Esophagus muscularis mucosa (tissue), 4 donors: ENCODE data around the gene OLIG3. TPM values are rescaled to one million over a fixed set of nuclear protein-coding genes. Genes with fewer than 3 reads are reported as not detected.

ENCODE experiments used
- DNase-seq: peaks from one replicate; pipeline ENCODE4 v3.0.0-alpha.2; 2017; ENCODE audit errors: extremely low spot score
- H3K27ac ChIP-seq, 4 donors: fragments of 200-600 bp; sonication (generic); replicated peaks in 1 of 4; 1 replicate in 3 of 4; 2 replicates in 1 of 4; pipeline ENCODE4 v1.5.1; 2016 to 2019; ENCODE audit warnings: mild to moderate bottlenecking in 1 of 4
- H3K27me3 ChIP-seq, 4 donors: fragments of 200-600 bp; sonication (generic); one replicate each; pipeline versions ENCODE4 v1.5.1 to v1.6.0; 2016 to 2019
- H3K36me3 ChIP-seq, 4 donors: fragments of 200-600 bp; sonication (generic); one replicate each; pipeline ENCODE4 v1.5.1; 2016 to 2019
- H3K4me1 ChIP-seq, 4 donors: fragments of 200-600 bp; sonication (generic); one replicate each; pipeline ENCODE4 v1.5.1; 2016 to 2019
- H3K4me3 ChIP-seq, 4 donors: fragments of 200-600 bp; sonication (generic); 1 replicate in 2 of 4; 2 replicates in 2 of 4; pipeline ENCODE4 v1.5.1; 2016 to 2019; ENCODE audit warnings: mild to moderate bottlenecking in 4 of 4, moderate library complexity in 1 of 4
- H3K9me3 ChIP-seq, 4 donors: fragments of 200-600 bp; sonication (generic); 1 replicate in 3 of 4; 2 replicates in 1 of 4; pipeline ENCODE4 v1.5.1; 2016 to 2019
- EP300 ChIP-seq: sonication (generic); formaldehyde crosslinking; IDR thresholded peaks from one replicate; pipeline ENCODE4 v1.6.1; 2017; ENCODE audit warnings: antibody characterized with exemption
- POLR2A ChIP-seq: fragments of 450-650 bp; IDR thresholded peaks from one replicate; pipeline ENCODE4 v1.6.1; 2017; ENCODE audit warnings: antibody characterized with exemption, moderate library complexity, mild to moderate bottlenecking, low read depth
- POLR2AphosphoS5 ChIP-seq, 2 donors: sonication (generic); formaldehyde crosslinking; IDR thresholded peaks; one replicate each; pipeline ENCODE4 v1.6.1; 2017; ENCODE audit warnings: antibody characterized with exemption in 2 of 2
- WGBS: methylation state at CpG from one replicate; pipeline ENCODE4 v1.1.5; 2018; 5-methylcytosine and 5-hydroxymethylcytosine counted together
- intact Hi-C: fragments of 100-400 bp; cut with DNase I; formaldehyde crosslinking; loops from one replicate; pipeline ENCODE4 v1.15.1; 2023
- total RNA-seq, 4 donors: library from RNA; depleted of rRNA; stranded (reverse); fragments of >200 nt; gene quantifications; one replicate each; pipeline versions ENCODE4 v1.1.0 to v1.2.1, GENCODE V29; 2016
- TF ChIP-seq, protein P1 (sequence below), 3 experiments: fragments of 200-600 bp in 2 of 3; fragments of 450-650 bp in 1 of 3; sonication (generic) in 2 of 3; IDR thresholded peaks; one replicate each; pipeline ENCODE4 v1.5.1; 2017 to 2019; ENCODE audit warnings: antibody characterized with exemption in 3 of 3, mild to moderate bottlenecking in 2 of 3, moderate library complexity in 1 of 3

The OLIG3 gene
- total RNA-seq, 4 donors from 2014 or later, result 0.32 TPM; not detected in 3

DNA sequence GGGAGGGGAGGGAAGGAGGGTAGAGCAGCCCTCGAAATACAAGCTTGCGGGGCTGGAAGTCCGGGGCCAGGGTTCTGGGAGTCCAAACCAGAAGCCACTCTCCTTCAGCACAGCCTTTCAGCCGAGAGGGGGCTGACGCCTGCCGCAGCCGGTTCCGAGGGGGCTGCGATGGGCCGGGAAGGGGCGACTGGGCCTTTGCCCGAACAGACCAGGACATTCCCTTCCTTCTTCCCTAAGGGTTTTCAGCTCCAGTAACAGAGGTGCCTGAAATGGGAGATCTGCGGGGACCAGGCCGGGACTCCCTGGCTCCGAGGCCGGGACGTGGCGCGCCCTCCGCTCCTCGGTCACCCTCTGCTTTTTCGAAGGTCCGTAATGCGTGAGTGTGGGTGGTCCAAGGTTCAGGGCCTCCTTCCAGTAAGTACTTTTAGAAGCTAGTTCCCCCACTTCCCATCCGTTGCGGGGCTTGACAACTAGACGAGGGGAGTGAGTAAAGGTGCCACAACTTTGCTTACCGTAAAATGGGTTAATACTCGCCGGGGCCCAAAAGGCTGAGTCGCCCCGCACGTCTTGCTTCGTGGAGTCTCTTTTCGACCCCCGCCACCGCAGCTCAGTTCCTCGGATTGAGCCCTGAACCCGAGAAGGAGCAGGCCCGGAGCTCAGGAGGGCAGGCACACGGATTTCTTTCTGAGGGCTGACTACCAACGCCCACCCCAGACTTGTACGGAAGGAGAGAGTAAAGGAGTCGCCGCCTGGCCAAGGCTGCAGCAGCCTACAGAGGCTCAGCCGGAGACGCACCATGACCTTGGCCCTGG lies 2.9 kb upstream of the OLIG3 start:
- no peak overlapping the region for H3K27ac ChIP-seq
- H3K36me3 ChIP-seq, result no peaks in the 10 kb centered on the region
- no peak for TF ChIP-seq EP300
- TF ChIP-seq, protein P1, sequence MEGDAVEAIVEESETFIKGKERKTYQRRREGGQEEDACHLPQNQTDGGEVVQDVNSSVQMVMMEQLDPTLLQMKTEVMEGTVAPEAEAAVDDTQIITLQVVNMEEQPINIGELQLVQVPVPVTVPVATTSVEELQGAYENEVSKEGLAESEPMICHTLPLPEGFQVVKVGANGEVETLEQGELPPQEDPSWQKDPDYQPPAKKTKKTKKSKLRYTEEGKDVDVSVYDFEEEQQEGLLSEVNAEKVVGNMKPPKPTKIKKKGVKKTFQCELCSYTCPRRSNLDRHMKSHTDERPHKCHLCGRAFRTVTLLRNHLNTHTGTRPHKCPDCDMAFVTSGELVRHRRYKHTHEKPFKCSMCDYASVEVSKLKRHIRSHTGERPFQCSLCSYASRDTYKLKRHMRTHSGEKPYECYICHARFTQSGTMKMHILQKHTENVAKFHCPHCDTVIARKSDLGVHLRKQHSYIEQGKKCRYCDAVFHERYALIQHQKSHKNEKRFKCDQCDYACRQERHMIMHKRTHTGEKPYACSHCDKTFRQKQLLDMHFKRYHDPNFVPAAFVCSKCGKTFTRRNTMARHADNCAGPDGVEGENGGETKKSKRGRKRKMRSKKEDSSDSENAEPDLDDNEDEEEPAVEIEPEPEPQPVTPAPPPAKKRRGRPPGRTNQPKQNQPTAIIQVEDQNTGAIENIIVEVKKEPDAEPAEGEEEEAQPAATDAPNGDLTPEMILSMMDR (IDR thresholded peaks at IDR 0.05), result no peak
- no peak for TF ChIP-seq POLR2A
- no peak for TF ChIP-seq POLR2AphosphoS5 (IDR thresholded peaks at IDR 0.05)
- no peaks in the 10 kb centered on the region for H3K9me3 ChIP-seq
- intact Hi-C loops, result no loop called here
- peaks cover 33 to 59% (median 53%) of the 10 kb centered on the region in 4 donors for H3K4me1 ChIP-seq
- peak overlapping the region; percentile 33 to 51 (median 40) for H3K4me3 ChIP-seq
- WGBS, result 10% methylated on average over 23 of the region's 47 CpGs
- peak; percentile 86 for DNase-seq
- peaks cover 23 to 82% (median 73%) of the 10 kb centered on the region in 4 donors for H3K27me3 ChIP-seq

DNA sequence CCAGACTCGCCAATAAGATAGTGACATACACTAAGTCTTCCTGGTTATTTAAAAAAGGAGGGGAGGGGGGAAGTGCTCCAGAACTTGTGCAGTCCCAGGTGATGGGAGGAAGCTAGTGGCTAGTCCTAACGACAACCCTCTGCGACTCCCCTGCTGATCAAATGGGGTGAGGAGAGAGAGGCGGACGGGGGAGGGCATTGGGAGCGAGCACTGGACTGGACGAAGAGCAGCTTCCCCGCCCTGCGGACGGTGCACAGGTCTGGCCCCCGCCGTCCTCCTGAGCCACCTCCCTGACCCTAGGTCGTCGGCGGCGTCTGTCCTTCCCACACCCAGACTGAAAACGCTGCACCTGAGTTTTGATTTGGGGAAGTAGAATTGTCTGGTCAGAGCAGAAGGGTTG lies 2.2 kb upstream of the OLIG3 start:
- Histone ChIP-seq H3K27me3 (peaks cover 23 to 90% (median 77%) of the 10 kb centered on the region in 4 donors), H3K27ac (no peak overlapping the region), H3K9me3 (no peaks in the 10 kb centered on the region), H3K4me1 (peaks cover 33 to 59% (median 53%) of the 10 kb centered on the region in 4 donors), H3K4me3 (no peak overlapping the region), H3K36me3 (no peaks in the 10 kb centered on the region)
- intact Hi-C loops, result no loop called here
- DNase-seq, result peak; percentile 86
- WGBS, result 9% methylated on average over 17 of the region's 17 CpGs
- TF ChIP-seq POLR2A (no peak), EP300 (no peak), POLR2AphosphoS5 (IDR thresholded peaks at IDR 0.05) (no peak)
- TF ChIP-seq, protein P1 (IDR thresholded peaks at IDR 0.05), result no peak

DNA sequence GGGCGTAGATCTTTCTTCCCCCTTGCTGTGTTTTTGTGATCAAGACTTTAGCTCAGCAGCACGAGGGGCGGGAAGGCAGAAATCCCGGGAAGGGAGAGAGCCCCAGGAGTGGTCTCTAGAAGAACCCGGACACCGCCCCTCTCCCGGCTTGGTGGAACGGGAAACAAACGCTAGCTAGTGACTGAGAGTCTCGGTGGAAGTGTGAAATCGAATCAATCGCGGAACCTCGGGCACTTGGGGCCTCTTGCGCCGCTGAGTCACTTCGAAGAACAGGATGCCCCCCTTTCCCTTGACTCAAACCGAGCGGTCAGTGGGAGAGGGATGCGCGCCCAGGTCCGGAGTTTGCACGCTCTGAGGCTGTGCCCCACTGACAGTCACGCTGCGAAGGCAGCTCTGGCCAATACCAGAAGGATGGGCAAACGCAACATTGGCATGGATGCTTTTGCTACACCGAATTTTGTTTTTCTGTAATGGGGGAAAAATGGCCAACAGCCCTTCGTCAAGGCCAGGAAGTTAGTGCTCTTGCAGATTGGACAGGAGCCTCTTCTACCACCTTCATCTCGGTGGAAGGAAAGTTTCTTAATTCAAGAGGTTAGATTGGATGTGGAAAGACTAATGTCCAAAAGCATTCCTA lies 1.6 kb upstream of the OLIG3 start:
- 4% methylated on average over 26 of the region's 29 CpGs for WGBS
- peak overlapping the region in 1 of 4 donors; percentile 19 for H3K4me3 ChIP-seq
- intact Hi-C loops, result no loop called here
- H3K27ac ChIP-seq, result no peak overlapping the region
- no peak for TF ChIP-seq EP300
- TF ChIP-seq, protein P1 (IDR thresholded peaks at IDR 0.05), result no peak
- no peak for TF ChIP-seq POLR2A
- TF ChIP-seq POLR2AphosphoS5 (IDR thresholded peaks at IDR 0.05), result no peak
- no peaks in the 10 kb centered on the region for H3K36me3 ChIP-seq
- H3K4me1 ChIP-seq, result peaks cover 33 to 59% (median 53%) of the 10 kb centered on the region in 4 donors
- H3K9me3 ChIP-seq, result no peaks in the 10 kb centered on the region
- DNase-seq, result peak; percentile 75
- peaks cover 23 to 95% (median 83%) of the 10 kb centered on the region in 4 donors for H3K27me3 ChIP-seq

DNA sequence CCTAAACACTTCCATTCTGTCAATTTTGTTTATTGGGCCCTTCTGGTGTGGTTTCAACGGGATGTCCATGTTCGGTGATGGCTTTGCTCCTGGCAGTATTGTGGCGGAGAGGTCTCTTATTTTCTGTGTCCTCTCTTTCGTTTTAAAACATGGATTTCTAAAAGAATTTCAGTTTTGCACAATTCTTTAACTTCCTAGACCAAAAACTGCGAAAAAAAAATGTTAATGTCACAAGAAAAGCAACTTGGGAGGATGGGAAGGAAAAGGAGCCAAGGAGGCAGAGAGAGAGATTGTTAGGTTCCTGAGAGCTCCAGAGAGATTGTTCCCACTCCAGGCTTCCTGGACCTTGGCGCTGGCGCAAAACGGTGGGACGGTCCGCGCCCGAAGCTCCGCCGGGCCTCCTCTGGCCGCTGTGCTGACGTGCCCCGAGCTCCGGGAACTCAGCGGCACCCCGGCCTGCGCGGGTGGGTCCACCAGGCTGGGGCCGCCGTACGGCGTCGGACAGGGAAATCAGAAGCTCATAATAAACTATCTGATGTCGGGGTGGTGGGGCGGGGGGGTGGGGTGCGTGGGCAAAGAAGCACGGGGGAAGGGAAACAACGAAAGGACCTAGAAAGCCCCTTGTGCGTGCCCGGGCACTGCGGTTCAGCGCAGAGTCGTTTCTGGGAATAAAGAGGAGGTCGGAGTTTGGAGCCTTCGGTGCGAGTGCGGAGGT lies 951 bp upstream of the OLIG3 start:
- intact Hi-C loops, result no loop called here
- peak; percentile 86 for DNase-seq
- no peaks in the 10 kb centered on the region for H3K9me3 ChIP-seq
- no peaks in the 10 kb centered on the region for H3K36me3 ChIP-seq
- no peak for TF ChIP-seq POLR2AphosphoS5 (IDR thresholded peaks at IDR 0.05)
- no peak for TF ChIP-seq EP300
- TF ChIP-seq POLR2A, result no peak
- TF ChIP-seq, protein P1 (IDR thresholded peaks at IDR 0.05), result no peak
- H3K4me1 ChIP-seq, result peaks cover 33 to 59% (median 53%) of the 10 kb centered on the region in 4 donors
- H3K27me3 ChIP-seq, result peaks cover 23 to 97% (median 89%) of the 10 kb centered on the region in 4 donors
- peak overlapping the region in 3 of 4 donors; percentile 11 to 26 (median 19) for H3K4me3 ChIP-seq
- 8% methylated on average over 41 of the region's 41 CpGs for WGBS
- no peak overlapping the region for H3K27ac ChIP-seq
